ENCODE measurements around the gene MAPK4.

GRCh38 chr18:50644146-50644545 lies 84.3 kb downstream of the MAPK4 start:
- TF ChIP-seq EP300 (IDR thresholded peaks at IDR 0.05): no peak
- no peak for TF ChIP-seq CTCF (IDR thresholded peaks at IDR 0.05)
- no peak for TF ChIP-seq POLR2A (IDR thresholded peaks at IDR 0.05)
- TF ChIP-seq POLR2AphosphoS5 (IDR thresholded peaks at IDR 0.05): no peak

Measured in sigmoid colon (tissue), 4 donors.